UCSD-AML1 (cell line): ENCODE data around the gene MAP3K3.
A peak's percentile ranks its signal among the peaks of the same experiment; 100 is the strongest.
"Not testable (repeated sequence)": the region's sequence is repeated elsewhere in the genome, so short reads cannot be mapped to it uniquely, and the experiment has no call there.

Experiments
- DNase-seq: peaks from one replicate; lab custom pipeline; 2025; ENCODE audit not compliant: unreplicated experiment; lab: John Stamatoyannopoulos, UW

The MAP3K3 gene

GRCh38 chr17:63703556-63704258, 81.5 kb downstream of the MAP3K3 start:
- DNase-seq, result no peak

GRCh38 chr17:63704259-63704576, 82.0 kb downstream of the MAP3K3 start:
- no peak for DNase-seq

GRCh38 chr17:63704836-63705235, 82.6 kb downstream of the MAP3K3 start:
- no peak for DNase-seq

- no peak for DNase-seq
Measured at GRCh38 chr17:63705657-63706056, 83.4 kb downstream of the MAP3K3 start.

- no peak for DNase-seq
Measured at GRCh38 chr17:63706336-63707082, 84.3 kb downstream of the MAP3K3 start.

- DNase-seq, result no peak
Measured at GRCh38 chr17:63707151-63707550, 84.9 kb downstream of the MAP3K3 start.

GRCh38 chr17:63709110-63709509, 86.9 kb downstream of the MAP3K3 start:
- DNase-seq, result no peak

- DNase-seq, result no peak
Measured at GRCh38 chr17:63714550-63715277, 92.5 kb downstream of the MAP3K3 start.

GRCh38 chr17:63716426-63716825, 94.2 kb downstream of the MAP3K3 start:
- no peak for DNase-seq

GRCh38 chr17:63718988-63719387, 96.8 kb downstream of the MAP3K3 start:
- no peak for DNase-seq

GRCh38 chr17:63720194-63720593, 98.0 kb downstream of the MAP3K3 start:
- DNase-seq, result not testable (repeated sequence)

GRCh38 chr17:63722403-63722802, 100.2 kb downstream of the MAP3K3 start:
- no peak for DNase-seq

GRCh38 chr17:63735691-63736090, 113.5 kb downstream of the MAP3K3 start:
- no peak for DNase-seq

GRCh38 chr17:63740464-63741142, 118.4 kb downstream of the MAP3K3 start:
- no peak for DNase-seq

- DNase-seq, result no peak
Measured at GRCh38 chr17:63741143-63741407, 118.9 kb downstream of the MAP3K3 start.

GRCh38 chr17:63741408-63742173, 119.4 kb downstream of the MAP3K3 start, which contains the start of gene STRADA:
Gene STRADA, minus strand, starts transcription at chr17:63741799. Its CDS starts 13,430 bp downstream, at chr17:63728369.
- peak; percentile 99 for DNase-seq
